ENCODE results near the gene COL8A2.

COL8A2 gene

GRCh38 chr1:36151845-36152203 is 26.8 kb upstream of the COL8A2 start:
- Histone ChIP-seq H3K9ac (ENCODE audit: low read depth, low read length, poor library complexity, severe bottlenecking) (peak overlapping the region; percentile 44), H3K79me2 (ENCODE audit: insufficient read depth, low read length) (peaks cover 33% of the 10 kb centered on the region), H3K9me2 (replicated peaks; ENCODE audit: low read depth, low read length) (no peaks in the 10 kb centered on the region), H4K20me1 (ENCODE audit: insufficient read depth, low read length, poor library complexity, severe bottlenecking) (no peaks in the 10 kb centered on the region), H3K36me3 (ENCODE audit: insufficient read depth, low read length) (no peaks in the 10 kb centered on the region), H3K4me2 (ENCODE audit: low read depth, low read length, poor library complexity, severe bottlenecking) (peak overlapping the region; percentile 74), H3F3A (ENCODE audit: low read depth) (peaks cover 4% of the 10 kb centered on the region; the same call in 1 of the 2 replicates), H3K4me3 (ENCODE audit: low read length, poor library complexity, severe bottlenecking) (peak overlapping the region; percentile 64), H3K9me3 (ENCODE audit: insufficient read depth, low read depth, low read length) (no peaks in the 10 kb centered on the region), H3K4me1 (ENCODE audit: insufficient read depth, low read length, poor library complexity, severe bottlenecking) (peaks cover 42% of the 10 kb centered on the region), H3K27me3 (ENCODE audit: insufficient read depth, low read length, poor library complexity, severe bottlenecking) (peaks cover 4% of the 10 kb centered on the region), H2AFZ (ENCODE audit: low read length) (peak overlapping the region; percentile 68; the same call in 1 of the 2 replicates)
- TF ChIP-seq CTCF (conservative IDR thresholded peaks at IDR 0.05; ENCODE audit: low read length) (no peak), EZH2phosphoT487 (IDR thresholded peaks at IDR 0.05; ENCODE audit: borderline replicate concordance) (no peak)

- peaks cover 4% of the 10 kb centered on the region; the same call in 1 of the 2 replicates for H3F3A ChIP-seq (ENCODE audit: low read depth)
- peaks cover 28% of the 10 kb centered on the region for H3K79me2 ChIP-seq (ENCODE audit: insufficient read depth, low read length)
- H4K20me1 ChIP-seq (ENCODE audit: insufficient read depth, low read length, poor library complexity, severe bottlenecking) = no peaks in the 10 kb centered on the region
- peaks cover 2% of the 10 kb centered on the region for H3K27me3 ChIP-seq (ENCODE audit: insufficient read depth, low read length, poor library complexity, severe bottlenecking)
- H2AFZ ChIP-seq (ENCODE audit: low read length) = peak overlapping the region; percentile 68
- H3K36me3 ChIP-seq (ENCODE audit: insufficient read depth, low read length) = no peaks in the 10 kb centered on the region
- H3K9me2 ChIP-seq (replicated peaks; ENCODE audit: low read depth, low read length) = no peaks in the 10 kb centered on the region
- peak overlapping the region; percentile 64 for H3K4me3 ChIP-seq (ENCODE audit: low read length, poor library complexity, severe bottlenecking)
- H3K9ac ChIP-seq (ENCODE audit: low read depth, low read length, poor library complexity, severe bottlenecking) = peak overlapping the region; percentile 44
- H3K4me1 ChIP-seq (ENCODE audit: insufficient read depth, low read length, poor library complexity, severe bottlenecking) = peaks cover 42% of the 10 kb centered on the region
- peak overlapping the region; percentile 74 for H3K4me2 ChIP-seq (ENCODE audit: low read depth, low read length, poor library complexity, severe bottlenecking)
- TF ChIP-seq CTCF (conservative IDR thresholded peaks at IDR 0.05; ENCODE audit: low read length) = no peak
- TF ChIP-seq EZH2phosphoT487 (IDR thresholded peaks at IDR 0.05; ENCODE audit: borderline replicate concordance) = no peak
- no peaks in the 10 kb centered on the region for H3K9me3 ChIP-seq (ENCODE audit: insufficient read depth, low read depth, low read length)
Observed at GRCh38 chr1:36151134-36151844, 26.3 kb upstream of the COL8A2 start.

- Histone ChIP-seq H3K9ac (ENCODE audit: low read depth, low read length, poor library complexity, severe bottlenecking) (peak overlapping the region; percentile 44), H3K4me3 (ENCODE audit: low read length, poor library complexity, severe bottlenecking) (peak overlapping the region; percentile 64)
Observed at GRCh38 chr1:36150296-36151133, 25.5 kb upstream of the COL8A2 start.

More at GRCh38 chr1:36150296-36151133, 25.5 kb upstream of the COL8A2 start:
- TF ChIP-seq EZH2phosphoT487 (IDR thresholded peaks at IDR 0.05; ENCODE audit: borderline replicate concordance) = no peak
- no peak for TF ChIP-seq CTCF (conservative IDR thresholded peaks at IDR 0.05; ENCODE audit: low read length)
- H2AFZ ChIP-seq (ENCODE audit: low read length) = peak overlapping the region; percentile 47
- H3K4me1 ChIP-seq (ENCODE audit: insufficient read depth, low read length, poor library complexity, severe bottlenecking) = peaks cover 42% of the 10 kb centered on the region
- peaks cover 24% of the 10 kb centered on the region for H3K79me2 ChIP-seq (ENCODE audit: insufficient read depth, low read length)
- H3K27me3 ChIP-seq (ENCODE audit: insufficient read depth, low read length, poor library complexity, severe bottlenecking) = no peaks in the 10 kb centered on the region
- H3K9me2 ChIP-seq (replicated peaks; ENCODE audit: low read depth, low read length) = no peaks in the 10 kb centered on the region
- H3K9me3 ChIP-seq (ENCODE audit: insufficient read depth, low read depth, low read length) = no peaks in the 10 kb centered on the region
- peaks cover 4% of the 10 kb centered on the region; the same call in 1 of the 2 replicates for H3F3A ChIP-seq (ENCODE audit: low read depth)
- peak overlapping the region; percentile 74 for H3K4me2 ChIP-seq (ENCODE audit: low read depth, low read length, poor library complexity, severe bottlenecking)
- H4K20me1 ChIP-seq (ENCODE audit: insufficient read depth, low read length, poor library complexity, severe bottlenecking) = no peaks in the 10 kb centered on the region
- no peaks in the 10 kb centered on the region for H3K36me3 ChIP-seq (ENCODE audit: insufficient read depth, low read length)
